GM21515 (cell line): ENCODE data around the gene GADD45A.
"Not testable (repeated sequence)": the region's sequence is repeated elsewhere in the genome, so short reads cannot be mapped to it uniquely, and the experiment has no call there.

Experiments
- ATAC-seq: cut with Tn5 transposase; IDR thresholded peaks from one replicate; pipeline ENCODE4 v1.9.1; 2021; ENCODE audit not compliant: unreplicated experiment

GADD45A gene, protein sequence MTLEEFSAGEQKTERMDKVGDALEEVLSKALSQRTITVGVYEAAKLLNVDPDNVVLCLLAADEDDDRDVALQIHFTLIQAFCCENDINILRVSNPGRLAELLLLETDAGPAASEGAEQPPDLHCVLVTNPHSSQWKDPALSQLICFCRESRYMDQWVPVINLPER

GRCh38 chr1:67685067-67685557, at the start of gene GADD45A:
Gene GADD45A (plus strand): TSS chr1:67685201. CDS start chr1:67685495, 294 bp downstream.
- ATAC-seq: peak; percentile 86

DNA sequence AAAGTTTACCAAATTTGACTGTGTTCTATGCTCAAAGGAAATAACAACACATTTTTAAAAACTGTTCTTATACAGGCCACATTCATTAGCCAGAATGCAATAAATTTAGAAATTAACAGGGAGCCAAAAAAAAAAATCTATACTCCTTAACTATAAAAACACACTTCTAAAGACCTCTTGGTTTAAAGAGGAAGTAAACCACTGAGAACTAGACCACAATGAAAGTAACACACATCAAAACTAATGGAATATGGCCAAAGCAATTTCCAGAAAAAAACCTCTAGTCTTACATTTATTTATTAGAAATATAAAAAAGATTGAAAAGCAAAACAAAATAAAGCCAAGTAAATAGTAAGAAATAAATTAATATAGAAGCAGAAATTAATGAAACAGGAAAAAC, 48.9 kb upstream of the GADD45A start:
- no peak for ATAC-seq

DNA sequence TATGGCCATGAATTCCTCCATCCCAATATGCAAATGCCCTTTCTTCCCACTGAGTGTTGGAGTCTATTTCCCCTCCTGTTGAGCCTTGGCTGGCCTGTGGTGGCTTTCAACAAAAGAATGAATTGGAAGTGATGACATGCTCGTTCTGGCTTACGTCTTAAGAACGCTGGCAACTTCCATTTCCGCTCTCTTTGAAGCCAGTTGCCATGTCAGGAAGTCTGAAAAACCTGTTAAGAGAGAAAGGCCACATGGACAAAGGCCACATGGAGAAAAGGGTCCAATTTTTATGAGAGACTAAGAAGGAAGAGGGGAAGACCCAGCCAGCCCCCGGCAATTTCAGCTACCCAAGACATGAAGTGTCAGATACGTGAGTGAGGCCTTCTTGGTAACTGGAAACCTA, 45.6 kb upstream of the GADD45A start:
- ATAC-seq: no peak

GRCh38 chr1:67642629-67643028, 42.4 kb upstream of the GADD45A start:
- ATAC-seq: no peak

GRCh38 chr1:67644566-67644965, 40.4 kb upstream of the GADD45A start:
- ATAC-seq: no peak

DNA sequence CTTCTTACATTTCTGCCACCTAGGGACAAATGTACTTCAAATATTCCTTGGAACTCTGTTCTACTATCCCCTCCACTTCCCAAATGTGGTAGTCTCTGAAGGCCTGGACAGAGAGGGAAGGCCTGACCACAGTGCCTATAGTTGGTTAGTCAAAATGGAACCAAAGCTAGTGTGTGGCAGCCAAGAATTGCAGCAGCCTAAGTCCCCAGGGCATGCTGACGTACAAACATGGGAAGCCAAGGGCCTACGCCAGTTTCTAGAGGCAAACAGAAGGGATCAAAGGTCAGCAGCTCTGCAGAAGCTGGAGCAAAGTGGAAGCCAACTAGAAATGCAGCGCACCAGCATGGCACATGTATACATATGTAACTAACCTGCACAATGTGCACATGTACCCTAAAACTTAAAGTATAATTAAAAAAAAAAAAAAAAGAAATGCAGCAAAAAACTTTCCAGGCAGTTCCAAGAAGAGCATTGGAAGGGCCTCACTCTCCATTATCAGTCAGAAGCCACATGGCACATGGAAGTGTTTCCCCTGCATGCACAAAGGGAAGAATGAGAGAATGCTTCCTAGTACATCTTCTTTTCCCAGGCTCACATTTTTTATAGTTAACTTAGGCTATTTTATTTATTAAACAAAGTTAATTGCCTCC, 39.4 kb upstream of the GADD45A start:
- no peak for ATAC-seq

DNA sequence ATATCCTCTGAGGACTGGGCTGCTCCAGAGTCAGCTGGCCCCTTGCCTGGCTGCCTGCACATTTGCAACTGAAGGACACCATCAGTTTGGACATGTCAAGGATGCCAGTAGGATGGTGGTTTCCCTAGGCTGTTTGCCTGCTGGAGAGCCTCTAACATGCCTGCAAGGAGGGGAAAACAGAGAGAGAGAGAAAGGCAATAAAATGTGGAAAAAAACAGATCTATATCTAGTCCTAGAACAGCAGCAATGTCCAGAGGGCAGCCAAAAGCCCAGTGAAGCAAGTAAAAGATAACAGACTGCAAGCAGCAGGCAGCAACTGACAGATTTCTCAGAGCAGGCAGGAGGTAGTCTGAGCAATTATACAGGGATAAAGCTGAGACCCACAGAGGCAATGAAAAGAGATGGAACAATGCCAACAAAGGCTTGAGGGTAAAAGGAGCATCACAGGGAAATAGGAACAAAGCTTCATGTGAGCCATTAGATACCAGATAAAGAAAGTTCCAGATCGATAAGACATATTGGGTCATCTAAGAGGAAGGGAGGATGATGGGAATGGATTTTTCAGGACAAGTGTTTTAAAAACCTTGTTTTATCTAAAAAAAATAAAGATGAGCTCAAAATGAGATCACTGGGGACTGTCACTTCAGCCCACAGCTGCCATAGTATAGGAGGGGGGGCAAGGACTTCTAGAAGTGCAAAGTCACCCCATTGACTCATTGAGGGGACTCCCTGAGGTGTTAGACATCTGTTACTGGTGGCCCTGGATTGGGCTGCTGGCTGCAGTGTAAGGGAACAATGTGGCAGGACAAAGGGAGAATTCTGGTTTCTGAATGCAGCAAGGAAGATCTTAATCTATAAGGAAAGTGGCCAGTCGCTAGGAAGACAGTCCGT, 38.6 kb upstream of the GADD45A start:
- no peak for ATAC-seq

- ATAC-seq: no peak
These were observed 37.8 kb upstream of the GADD45A start for GRCh38 chr1:67647036-67647798.

DNA sequence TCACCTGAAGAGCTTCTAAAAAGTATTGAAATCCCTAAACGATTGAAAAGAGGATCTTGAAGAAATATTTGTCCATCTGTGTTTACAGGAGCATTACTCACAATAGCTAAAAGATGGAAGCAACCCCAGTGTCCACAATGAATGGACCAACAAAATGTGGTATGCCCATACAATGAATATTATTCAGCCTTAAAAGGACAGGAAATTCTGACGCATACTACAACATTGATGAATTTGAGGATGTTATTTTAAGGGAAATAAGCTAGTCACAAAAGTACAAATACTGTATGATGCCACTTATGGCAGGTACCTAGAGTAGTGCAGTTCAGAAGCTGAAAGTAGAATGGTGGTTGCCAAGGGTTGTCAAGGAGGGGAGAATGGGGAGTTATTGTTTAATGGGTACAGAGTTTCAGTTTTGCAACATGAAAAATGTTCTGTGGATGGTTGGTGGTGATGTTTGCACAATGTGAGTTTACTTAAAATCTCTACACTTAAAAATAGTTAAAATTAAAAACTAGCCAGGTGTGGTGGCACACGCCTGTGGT, 37.1 kb upstream of the GADD45A start:
- ATAC-seq: no peak

- no peak for ATAC-seq
These were observed 36.2 kb upstream of the GADD45A start for GRCh38 chr1:67648582-67649326.

GRCh38 chr1:67650061-67650460, 34.9 kb upstream of the GADD45A start:
- no peak for ATAC-seq

GRCh38 chr1:67651031-67651430, 34.0 kb upstream of the GADD45A start:
- ATAC-seq: no peak

GRCh38 chr1:67652800-67653199, 32.2 kb upstream of the GADD45A start:
- no peak for ATAC-seq

GRCh38 chr1:67653304-67653703, 31.7 kb upstream of the GADD45A start:
- ATAC-seq: no peak

GRCh38 chr1:67655581-67655980, 29.4 kb upstream of the GADD45A start:
- no peak for ATAC-seq

- not testable (repeated sequence) for ATAC-seq
These were observed 27.8 kb upstream of the GADD45A start for GRCh38 chr1:67657152-67657551.

GRCh38 chr1:67659229-67659628, 25.8 kb upstream of the GADD45A start:
- no peak for ATAC-seq

DNA sequence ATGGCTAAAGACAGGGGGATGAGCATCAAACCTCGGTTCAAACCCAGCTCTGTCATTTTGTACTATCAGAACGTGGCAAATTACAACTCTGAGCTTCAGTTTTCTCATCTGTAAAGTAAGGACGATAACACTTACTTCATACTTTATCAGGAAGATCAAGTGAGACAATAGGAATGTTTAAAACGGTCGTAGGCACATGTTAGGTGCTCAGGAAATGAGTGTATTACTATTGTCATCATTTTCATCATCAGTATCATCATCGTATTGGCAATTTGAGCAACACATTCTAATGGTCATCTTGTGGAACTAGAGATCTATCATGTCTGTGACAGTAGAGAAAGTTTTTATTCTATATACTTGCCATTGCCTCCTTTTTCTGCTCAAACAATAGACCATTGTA, 22.1 kb upstream of the GADD45A start:
- no peak for ATAC-seq

DNA sequence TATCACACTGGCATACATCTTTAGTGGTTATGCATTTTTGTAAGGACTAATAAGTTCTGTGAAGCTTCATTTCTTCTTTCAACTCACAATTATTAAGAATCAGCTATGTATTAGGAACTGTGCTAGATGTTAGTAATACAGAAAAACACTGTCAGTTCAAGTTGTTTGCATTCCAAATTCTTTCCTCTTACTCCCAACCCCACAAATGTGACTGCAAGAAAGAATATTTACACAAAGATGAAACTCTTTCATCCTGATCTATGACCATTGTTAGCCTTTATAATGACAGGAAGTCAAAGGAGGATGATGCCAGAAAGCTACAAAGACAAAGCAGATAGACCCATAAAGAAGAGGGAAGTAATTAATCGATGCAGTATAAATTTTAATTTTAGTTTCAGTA, 21.0 kb upstream of the GADD45A start:
- ATAC-seq: no peak

DNA sequence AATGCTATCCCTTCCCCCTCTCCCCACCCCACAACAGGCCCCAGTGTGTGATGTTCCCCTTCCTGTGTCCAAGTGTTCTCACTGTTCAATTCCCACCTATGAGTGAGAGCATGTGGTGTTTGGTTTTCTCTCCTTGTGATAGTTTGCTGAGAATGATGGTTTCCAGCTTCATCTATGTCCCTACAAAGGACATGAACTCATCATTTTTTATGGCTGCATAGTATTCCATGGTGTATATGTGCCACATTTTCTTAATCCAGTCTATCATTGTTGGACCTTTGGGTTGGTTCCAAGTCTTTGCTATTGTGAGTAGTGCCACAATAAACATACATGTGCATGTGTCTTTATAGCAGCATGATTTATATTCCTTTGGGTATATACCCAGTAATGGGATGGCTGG, 19.7 kb upstream of the GADD45A start:
- not testable (repeated sequence) for ATAC-seq
